ENCODE measurements around the gene HEBP1.

Gene HEBP1

DNA sequence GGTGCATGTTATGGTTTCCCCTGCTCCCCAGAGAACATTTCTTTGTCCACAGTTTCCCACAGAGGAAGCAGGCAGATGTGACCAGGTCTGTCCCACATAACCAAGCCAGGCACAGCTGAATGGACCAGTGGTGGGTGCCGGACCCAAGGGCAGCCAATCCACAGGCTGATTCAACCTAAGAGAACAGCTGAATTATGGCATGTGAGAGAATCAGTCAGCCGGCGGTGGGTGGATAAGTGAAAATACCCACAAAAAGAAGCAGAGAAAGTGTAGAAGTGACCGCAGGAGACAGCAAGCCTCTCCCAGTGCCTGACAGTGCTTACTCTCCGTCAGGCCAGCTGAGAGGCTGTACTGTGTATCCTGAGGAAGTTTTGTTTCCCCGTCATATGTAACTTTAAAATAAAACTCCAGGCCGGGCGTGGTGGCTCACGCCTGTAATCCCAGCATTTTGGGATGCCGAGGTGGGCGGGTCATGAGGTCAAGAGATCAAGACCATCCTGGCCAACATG, 63.0 kb downstream of the HEBP1 start:
- Mint-ChIP-seq H3K4me3 (no peak overlapping the region), H3K27ac (no peak overlapping the region)

DNA sequence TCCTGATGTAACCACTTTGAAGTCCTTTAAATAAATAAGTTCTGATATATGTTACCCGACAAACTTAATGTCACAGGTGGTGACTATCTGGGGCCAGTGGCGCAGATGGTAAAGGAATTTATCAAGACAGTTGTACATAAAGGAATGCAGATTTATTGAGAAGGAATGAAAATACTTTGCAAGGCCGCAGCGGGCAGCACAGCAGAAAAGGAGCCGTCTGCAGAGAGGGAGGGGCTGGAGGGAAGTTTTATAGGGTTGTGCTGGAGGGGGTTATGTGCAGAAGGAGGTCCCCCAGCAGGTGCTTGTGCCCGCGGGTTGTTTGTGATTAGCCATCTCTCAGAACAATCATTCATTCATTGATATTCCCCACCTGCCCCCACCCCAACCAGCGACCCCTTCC, 65.5 kb downstream of the HEBP1 start:
- H3K27ac Mint-ChIP-seq, result no peak overlapping the region
- H3K4me3 Mint-ChIP-seq, result no peak overlapping the region
- no peaks in the 10 kb centered on the region for H3K4me1 Mint-ChIP-seq (ENCODE audit: low read depth)
- no peaks in the 10 kb centered on the region for H3K9me3 Mint-ChIP-seq
- H3K36me3 Mint-ChIP-seq (ENCODE audit: low read depth), result no peaks in the 10 kb centered on the region
- peaks cover 6% of the 10 kb centered on the region for H3K27me3 Mint-ChIP-seq (ENCODE audit: low read depth)

More for the DNA sequence above, 63.0 kb downstream of the HEBP1 start:
- Mint-ChIP-seq H3K36me3 (ENCODE audit: low read depth) (no peaks in the 10 kb centered on the region), H3K9me3 (no peaks in the 10 kb centered on the region), H3K27me3 (ENCODE audit: low read depth) (peaks cover 3% of the 10 kb centered on the region), H3K4me1 (ENCODE audit: low read depth) (no peaks in the 10 kb centered on the region)

DNA sequence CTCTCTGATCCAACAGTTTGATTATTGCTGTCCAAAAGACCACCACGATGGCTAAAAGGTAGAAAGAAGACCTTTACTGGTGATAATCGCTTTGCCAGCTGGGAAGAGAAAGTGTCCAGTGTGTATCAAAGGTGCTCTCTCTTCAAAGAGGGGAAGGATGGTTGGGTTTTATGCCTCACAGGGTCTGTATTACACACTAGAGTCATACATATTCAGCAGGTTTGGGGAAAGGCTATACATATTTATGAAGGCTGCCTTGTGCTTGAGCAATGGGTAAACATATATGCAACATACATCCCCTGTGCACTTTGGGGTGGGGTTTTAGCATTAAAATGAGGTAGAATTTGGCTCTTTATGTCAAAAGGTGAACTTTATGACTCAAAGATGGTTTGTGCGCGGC, 66.3 kb downstream of the HEBP1 start:
- Mint-ChIP-seq H3K4me1 (ENCODE audit: low read depth) (no peaks in the 10 kb centered on the region), H3K36me3 (ENCODE audit: low read depth) (no peaks in the 10 kb centered on the region), H3K27me3 (ENCODE audit: low read depth) (peaks cover 6% of the 10 kb centered on the region)

DNA sequence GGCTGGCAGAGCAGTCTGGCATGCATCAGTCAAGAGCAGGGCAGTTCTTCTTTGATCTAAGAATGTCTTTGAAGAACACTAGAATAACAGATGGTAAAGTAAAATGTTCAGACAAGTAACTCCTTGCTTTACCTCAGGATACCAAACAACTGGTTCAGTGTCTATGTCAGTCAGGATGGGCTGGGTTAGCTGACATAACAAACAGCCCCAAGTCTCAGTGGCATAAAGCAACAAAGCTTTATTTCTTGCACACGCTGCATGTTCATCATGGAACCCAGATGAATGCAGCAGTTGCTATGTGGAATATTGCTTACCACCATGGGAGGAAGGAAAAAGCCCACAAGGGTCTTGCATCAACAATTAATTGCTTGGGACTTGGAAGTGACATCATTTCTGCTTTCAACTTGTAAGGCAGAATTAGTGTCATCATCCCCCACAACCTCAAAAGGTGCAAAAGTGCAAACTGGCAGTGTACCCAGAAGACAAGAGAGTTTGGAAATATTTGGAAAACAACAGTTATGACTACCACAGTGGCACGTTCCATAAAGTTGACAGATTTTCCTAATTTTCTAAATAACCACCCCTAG, 69.3 kb downstream of the HEBP1 start:
- H3K9me3 Mint-ChIP-seq, result no peaks in the 10 kb centered on the region
- H3K27ac Mint-ChIP-seq, result no peak overlapping the region
- H3K4me3 Mint-ChIP-seq, result no peak overlapping the region
- H3K36me3 Mint-ChIP-seq (ENCODE audit: low read depth), result no peaks in the 10 kb centered on the region
- no peaks in the 10 kb centered on the region for H3K4me1 Mint-ChIP-seq (ENCODE audit: low read depth)
- H3K27me3 Mint-ChIP-seq (ENCODE audit: low read depth), result peaks cover 3% of the 10 kb centered on the region

More for the DNA sequence above, 66.3 kb downstream of the HEBP1 start:
- H3K4me3 Mint-ChIP-seq, result no peak overlapping the region
- no peaks in the 10 kb centered on the region for H3K9me3 Mint-ChIP-seq
- no peak overlapping the region for H3K27ac Mint-ChIP-seq

DNA sequence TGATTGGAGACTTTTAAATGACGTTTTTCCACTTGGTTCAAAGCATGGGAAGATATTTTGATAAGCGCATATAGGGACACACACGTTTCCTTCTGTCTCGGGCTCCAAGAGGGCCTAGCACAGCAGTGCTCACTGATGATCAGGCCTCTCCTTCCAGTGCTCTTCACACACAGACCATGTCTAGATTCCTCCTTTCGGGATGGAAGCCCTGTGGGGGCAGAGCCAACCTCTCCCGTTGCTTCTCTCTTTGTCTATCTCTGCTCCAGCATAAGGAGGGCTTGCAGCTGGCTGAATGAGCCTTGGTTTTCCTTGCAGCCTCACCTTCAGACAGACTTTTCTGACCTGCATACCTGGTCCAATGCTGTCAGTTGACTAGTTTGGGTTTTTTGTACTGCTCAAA, 70.4 kb downstream of the HEBP1 start:
- Mint-ChIP-seq H3K27ac (no peak overlapping the region), H3K4me3 (no peak overlapping the region), H3K27me3 (ENCODE audit: low read depth) (peaks cover 8% of the 10 kb centered on the region), H3K36me3 (ENCODE audit: low read depth) (no peaks in the 10 kb centered on the region), H3K9me3 (no peaks in the 10 kb centered on the region), H3K4me1 (ENCODE audit: low read depth) (no peaks in the 10 kb centered on the region)

DNA sequence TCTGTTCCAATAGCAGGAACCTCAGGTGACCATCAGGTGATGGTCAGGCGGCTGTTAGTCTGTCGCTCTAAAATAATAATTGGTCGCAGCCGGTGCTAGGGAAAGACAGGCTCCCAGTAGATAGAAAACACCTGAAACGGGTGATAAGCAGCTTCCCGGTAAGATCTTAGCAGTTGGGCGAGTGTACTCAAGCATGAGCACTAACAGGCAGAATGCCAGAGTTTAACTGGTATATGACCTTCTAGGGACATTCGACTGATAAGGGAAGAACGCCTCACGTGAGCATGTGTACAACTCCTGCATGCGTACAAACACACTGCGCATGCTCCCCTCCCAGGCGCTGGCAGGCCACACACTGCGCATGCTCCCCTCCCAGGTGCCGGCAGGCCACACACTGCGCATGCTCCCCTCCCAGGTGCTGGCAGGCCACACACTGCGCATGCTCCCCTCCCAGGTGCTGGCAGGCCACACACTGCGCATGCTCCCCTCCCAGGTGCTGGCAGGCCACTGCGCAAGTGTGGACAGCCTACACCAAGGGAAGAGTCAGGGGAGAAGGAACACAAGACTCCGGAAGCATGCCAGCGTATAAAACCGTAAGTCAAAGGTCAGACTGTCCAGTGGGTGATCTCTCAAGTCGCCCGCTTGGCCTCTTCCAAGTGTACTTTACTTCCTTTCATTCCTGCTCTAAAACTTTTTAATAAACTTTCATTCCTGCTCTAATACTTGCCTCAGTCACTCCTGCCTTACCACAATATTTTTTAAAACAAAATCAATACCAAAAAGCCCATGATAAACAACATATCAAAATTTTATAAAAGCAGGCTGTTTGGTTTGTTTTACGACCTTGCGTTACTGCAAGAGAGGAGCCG, 72.6 kb downstream of the HEBP1 start:
- Mint-ChIP-seq H3K27me3 (ENCODE audit: low read depth) (peaks cover 8% of the 10 kb centered on the region), H3K36me3 (ENCODE audit: low read depth) (no peaks in the 10 kb centered on the region), H3K4me1 (ENCODE audit: low read depth) (no peaks in the 10 kb centered on the region), H3K27ac (no peak overlapping the region), H3K4me3 (peak overlapping the region; percentile 42), H3K9me3 (no peaks in the 10 kb centered on the region)

DNA sequence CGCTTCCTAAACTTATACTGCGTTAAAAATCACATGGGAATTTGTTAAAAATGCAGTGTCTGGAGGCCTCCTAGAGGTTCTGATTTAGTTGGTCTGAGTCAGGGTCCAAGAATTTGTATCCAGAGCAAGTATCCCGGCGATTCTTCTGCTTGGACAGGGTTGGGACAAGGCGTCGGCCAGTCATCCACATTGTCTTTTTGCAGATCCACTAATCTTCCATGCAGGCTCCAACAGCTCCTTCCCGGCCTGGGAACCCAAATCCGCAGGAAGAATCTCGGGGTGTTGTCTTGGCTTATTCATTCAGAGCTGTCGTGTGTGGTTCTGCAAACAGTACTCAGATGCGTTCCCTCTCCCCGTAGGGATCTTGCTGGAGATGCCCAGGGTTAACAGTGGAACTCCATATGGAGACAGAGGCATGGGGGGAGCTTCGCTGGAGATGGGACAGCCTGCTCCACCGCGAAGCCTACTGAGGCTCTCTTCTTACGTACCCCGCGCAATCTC, 73.4 kb downstream of the HEBP1 start:
- no peak overlapping the region for H3K27ac Mint-ChIP-seq
- H3K4me1 Mint-ChIP-seq (ENCODE audit: low read depth), result no peaks in the 10 kb centered on the region
- H3K36me3 Mint-ChIP-seq (ENCODE audit: low read depth), result no peaks in the 10 kb centered on the region
- H3K4me3 Mint-ChIP-seq, result no peak overlapping the region
- peaks cover 8% of the 10 kb centered on the region for H3K27me3 Mint-ChIP-seq (ENCODE audit: low read depth)
- H3K9me3 Mint-ChIP-seq, result no peaks in the 10 kb centered on the region

DNA sequence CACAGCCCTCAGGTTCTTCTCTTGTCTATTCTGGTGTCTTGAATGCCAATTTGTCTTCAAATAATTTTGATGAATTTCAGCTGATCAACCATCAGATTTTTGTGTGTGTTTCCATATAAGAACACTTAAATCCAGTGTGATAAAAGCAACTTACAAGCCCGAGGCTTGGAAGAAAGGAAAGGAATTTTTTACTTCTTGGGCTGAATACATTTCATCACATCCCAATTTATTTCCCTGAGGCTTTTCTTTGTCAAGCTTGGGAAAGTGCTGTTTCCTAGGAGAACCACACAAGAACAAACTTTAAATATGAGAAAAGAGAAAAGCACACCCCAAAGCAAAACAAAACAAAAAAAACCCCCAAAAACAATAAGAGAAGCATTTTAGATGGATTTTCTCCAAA, 74.7 kb downstream of the HEBP1 start:
- H3K9me3 Mint-ChIP-seq, result no peaks in the 10 kb centered on the region
- no peaks in the 10 kb centered on the region for H3K4me1 Mint-ChIP-seq (ENCODE audit: low read depth)
- no peak overlapping the region for H3K4me3 Mint-ChIP-seq

More for the DNA sequence above, 74.7 kb downstream of the HEBP1 start:
- Mint-ChIP-seq H3K36me3 (ENCODE audit: low read depth) (no peaks in the 10 kb centered on the region), H3K27ac (no peak overlapping the region), H3K27me3 (ENCODE audit: low read depth) (peaks cover 5% of the 10 kb centered on the region)

All from T-helper 1 cell treated with Interleukin-12 subunit alpha and Interleukin-12 subunit beta and Interleukin-4 antibody, amounts not matched to agents 30 μg/mL and 1 μg/mL, for 36 hours (primary cell).